M059J (cell line): ENCODE measurements around the gene PRR29. TPM values are rescaled to one million over a fixed set of nuclear protein-coding genes. Genes with fewer than 3 reads are reported as not detected.
A peak's percentile ranks its signal among the peaks of the same experiment; 100 is the strongest.
"Not testable (repeated sequence)": the region's sequence is repeated elsewhere in the genome, so short reads cannot be mapped to it uniquely, and the experiment has no call there.

ENCODE experiments used
- DNase-seq: peaks from one replicate; pipeline ENCODE4 v3.0.0-alpha.2; 2012; ENCODE audit warnings: low read depth
- total RNA-seq: library from RNA; depleted of rRNA; stranded (reverse); fragments of >200 nt; shearing (Covaris generic); gene quantifications from 2 replicates; pipeline ENCODE4 v1.2.3, GENCODE V29; 2014

Gene PRR29
- total RNA-seq, 1 experiment from 2014 or later, result 0.05 TPM

- peak; percentile 44 for DNase-seq
These were observed 11.6 kb downstream of the PRR29 start for GRCh38 chr17:64009571-64010402.

DNA sequence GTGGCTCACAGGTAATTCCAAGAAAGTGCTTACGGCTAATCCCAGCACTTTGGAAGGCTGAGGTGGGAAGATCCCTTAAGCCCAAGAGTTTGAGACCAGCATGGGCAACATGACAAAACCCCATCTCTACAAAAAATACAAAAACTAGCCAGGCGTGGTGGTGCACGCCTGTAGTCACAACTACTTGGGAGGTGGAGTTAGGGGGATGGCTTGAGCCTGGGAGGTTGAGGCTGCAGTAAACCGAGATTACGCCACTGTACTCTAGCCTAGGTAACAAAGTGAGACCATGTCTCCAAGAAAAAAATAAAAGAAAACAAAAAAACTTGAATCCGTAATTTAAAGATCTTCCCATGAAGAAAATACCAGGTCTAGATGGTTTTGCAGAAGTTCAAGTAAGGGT is 17.3 kb downstream of the PRR29 start:
- DNase-seq, result no peak

DNA sequence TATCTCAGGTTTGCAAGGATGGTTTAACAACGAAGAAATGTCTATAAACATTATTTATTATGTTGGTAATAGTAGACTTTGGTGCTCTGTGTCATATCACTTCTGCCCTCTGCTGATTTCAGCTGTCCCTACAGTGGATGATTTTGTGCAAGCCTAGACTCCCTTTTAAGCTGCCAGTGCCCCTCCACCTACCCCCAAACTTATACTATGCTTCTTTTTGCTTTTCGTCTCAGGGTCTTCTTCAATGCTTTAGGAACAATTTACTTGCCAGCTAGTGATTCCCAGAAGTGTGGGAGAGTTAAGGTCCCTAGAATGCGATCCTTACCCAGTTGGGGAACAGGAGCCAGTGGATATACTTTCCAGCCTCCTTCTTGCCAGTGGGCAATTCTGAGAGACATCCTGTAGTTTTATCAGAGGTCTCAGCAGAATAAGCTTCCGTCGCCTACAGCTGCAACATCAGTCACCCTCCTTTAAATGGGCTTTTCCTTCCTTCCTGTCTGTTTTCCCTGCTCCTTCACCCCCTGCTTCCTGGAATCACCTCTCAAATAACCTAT is 18.2 kb downstream of the PRR29 start:
- DNase-seq, result no peak

DNA sequence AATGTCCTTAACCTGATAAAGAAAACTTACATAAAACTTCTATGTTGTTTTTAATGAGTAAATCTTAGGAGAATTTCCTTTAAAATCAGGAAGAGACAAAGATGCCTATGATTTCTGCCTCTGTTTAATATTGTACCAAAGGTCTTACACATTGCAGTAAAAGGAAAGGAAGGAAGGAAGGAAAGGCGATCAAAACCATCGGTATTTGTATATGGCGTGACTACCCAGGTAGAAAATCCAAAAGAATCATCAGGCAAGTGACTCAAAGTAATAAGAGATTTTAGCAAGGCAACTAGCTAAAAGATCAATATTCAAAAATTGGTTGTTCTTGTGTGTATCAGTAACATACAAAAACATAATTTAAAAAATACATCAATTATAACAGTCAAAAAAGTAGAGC is 18.8 kb downstream of the PRR29 start:
- no peak for DNase-seq

DNA sequence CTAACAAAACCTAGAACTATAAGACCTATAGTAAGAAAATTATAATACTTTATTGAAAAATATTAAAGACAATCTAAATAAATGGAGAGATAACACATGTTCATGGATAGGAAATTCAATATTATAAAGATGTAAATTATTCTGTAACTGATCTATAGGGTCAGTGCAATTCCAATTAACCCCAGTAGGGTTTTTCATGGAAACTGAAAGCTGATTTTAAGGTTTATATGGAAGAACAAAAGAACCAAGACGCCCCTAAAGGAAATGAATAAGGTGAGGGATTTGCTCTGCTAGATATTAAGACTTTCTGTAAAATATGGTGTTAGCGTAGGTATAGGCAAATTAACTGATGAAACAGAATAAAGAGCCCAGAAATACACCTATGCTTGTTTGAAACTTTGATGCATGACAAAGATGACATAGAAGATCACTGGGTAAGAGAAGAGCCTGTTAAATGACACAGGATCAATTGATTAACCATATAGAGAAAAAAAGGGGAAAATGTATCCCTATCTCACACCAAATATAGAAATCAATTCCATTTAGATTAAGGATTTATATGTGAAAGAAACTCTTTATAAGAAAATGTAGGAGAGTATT is 19.3 kb downstream of the PRR29 start:
- DNase-seq, result no peak

GRCh38 chr17:64019551-64019961 is 21.4 kb downstream of the PRR29 start:
- DNase-seq, result not testable (repeated sequence)

GRCh38 chr17:64020056-64020766 is 22.1 kb downstream of the PRR29 start, which contains the start of gene ICAM2:
TSS of gene ICAM2 (minus strand) at chr17:64020633. CDS start at chr17:64006691, 13,942 bp downstream.
- no peak for DNase-seq

DNA sequence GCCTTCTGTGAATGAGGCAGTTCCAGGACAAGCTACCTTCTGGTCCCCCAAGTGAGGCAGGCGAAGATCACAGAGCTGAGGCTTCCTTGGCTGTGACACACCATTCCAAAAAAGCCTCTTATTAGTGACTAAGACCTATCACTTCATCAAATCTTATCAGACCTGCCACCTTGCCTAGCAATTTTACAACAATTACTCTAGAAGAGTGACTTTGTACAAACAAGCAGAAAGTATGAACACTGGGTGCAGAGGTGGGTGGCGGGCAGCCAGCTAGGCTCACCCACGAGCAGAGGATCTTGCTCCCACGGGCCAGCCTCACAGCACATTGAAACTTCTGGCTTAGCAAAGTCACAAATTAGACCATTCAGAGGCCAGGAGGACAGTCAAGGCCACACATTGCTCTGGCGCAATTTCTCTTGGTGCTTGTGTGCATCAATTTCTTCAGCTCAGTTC is 24.5 kb downstream of the PRR29 start:
- no peak for DNase-seq

DNA sequence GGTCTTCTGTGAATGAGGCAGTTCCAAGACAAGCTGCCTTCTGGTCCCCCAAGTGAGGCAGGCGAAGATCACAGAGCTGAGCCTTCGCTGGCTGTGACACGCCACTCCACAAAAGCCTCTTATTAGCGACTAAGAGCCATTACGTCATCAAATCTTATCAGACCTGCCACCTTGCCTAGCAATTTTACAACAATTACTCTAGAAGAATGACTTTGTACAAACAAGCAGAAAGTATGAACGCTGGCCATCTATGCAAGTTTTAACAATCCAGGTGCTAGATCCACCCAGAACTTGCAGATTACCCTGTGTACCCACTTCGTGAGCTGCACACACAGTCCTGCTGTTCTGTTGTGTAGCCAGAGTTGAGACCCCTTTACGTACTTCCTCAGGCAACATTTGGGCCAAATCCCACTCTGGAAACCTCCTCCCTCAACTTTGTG is 26.1 kb downstream of the PRR29 start:
- DNase-seq, result no peak

DNA sequence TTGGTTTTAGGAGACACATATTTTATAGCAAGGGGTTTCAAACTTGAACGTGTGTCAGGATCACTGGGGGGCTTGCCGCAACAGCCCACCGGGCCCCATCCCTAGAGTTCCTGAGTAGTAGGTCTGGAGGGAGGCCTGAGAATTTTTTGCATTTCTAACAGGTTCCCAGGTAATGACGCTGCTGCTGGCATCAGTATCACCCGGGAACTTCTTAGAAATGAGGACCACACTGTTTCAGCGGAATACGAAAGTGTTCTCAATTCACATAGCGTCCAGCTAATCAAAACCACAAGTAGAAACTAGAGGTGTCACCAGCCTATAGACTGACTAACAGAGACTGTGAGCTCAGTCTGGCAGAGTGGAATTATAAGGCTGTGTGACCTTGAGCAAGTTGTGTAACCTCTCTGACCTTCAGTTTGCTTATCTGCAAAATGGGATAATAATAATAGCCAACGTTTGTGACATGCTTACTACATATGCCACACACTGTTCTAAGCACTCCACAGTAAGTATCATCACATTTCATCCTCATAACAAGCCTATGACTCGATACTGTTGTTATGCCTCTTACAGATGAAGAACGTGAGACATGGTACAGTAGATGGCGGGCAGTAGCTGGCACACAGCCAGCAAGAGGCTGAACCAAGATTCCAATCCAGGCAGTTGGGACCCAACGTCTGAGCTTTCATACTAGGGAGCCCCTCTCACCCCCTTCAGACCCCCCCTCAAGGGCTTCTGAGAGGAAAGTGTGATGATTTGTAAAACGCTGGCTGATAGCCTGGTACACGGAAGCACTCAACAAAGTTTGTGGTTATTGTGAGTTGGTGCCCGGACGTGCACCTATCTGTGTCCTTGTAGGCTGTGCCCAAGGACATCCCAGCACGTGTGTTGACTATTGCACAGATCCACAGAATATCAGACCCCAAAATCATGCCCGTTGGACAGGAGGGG is 26.9 kb downstream of the PRR29 start:
- peak; percentile 36 for DNase-seq

GRCh38 chr17:64025732-64026294 is 27.7 kb downstream of the PRR29 start:
- DNase-seq, result peak; percentile 60

GRCh38 chr17:64028874-64029464 is 30.8 kb downstream of the PRR29 start:
- DNase-seq, result peak; percentile 53

DNA sequence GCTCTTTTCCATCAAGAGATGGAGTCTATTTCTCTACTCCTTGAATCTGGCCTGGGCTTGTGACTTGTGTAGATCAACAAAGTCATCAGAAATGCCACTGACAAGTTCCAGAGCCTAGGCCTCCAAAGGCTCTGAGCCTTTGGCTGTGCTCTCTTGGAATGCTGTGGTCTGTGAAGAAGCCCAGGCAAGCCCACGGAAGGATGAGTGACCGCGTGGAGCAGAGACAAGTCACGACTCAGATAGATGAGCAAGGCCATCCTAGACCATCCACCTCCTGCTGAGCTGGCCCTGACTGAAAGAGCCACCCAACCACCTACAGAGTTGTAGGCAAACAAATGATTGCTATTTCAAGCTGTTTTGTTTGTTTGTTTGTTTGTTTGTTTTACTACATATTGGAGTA is 33.9 kb downstream of the PRR29 start:
- no peak for DNase-seq

- DNase-seq, result peak; percentile 6
These were observed 38.2 kb downstream of the PRR29 start for GRCh38 chr17:64036198-64036922.

GRCh38 chr17:64037180-64037579 is 39.0 kb downstream of the PRR29 start:
- no peak for DNase-seq

DNA sequence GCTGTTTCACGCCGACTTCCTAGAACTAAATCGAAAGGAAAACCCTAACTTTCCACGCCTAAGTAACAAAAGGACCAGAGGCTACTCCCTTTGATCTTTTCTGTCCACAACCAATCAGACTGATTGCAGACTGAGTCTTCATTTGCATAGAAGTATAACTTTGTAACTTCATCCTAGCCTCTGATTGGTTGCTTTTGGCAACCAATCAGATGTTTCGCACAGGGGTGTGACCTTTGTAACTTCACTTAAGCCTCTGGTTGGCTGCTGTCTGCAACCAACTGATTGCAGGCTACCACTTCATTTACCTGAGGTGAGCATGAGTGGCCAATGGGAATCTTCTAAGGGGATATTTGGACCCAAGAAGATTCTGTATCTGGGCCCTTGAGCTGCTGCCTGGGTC is 39.7 kb downstream of the PRR29 start:
- DNase-seq, result no peak

DNA sequence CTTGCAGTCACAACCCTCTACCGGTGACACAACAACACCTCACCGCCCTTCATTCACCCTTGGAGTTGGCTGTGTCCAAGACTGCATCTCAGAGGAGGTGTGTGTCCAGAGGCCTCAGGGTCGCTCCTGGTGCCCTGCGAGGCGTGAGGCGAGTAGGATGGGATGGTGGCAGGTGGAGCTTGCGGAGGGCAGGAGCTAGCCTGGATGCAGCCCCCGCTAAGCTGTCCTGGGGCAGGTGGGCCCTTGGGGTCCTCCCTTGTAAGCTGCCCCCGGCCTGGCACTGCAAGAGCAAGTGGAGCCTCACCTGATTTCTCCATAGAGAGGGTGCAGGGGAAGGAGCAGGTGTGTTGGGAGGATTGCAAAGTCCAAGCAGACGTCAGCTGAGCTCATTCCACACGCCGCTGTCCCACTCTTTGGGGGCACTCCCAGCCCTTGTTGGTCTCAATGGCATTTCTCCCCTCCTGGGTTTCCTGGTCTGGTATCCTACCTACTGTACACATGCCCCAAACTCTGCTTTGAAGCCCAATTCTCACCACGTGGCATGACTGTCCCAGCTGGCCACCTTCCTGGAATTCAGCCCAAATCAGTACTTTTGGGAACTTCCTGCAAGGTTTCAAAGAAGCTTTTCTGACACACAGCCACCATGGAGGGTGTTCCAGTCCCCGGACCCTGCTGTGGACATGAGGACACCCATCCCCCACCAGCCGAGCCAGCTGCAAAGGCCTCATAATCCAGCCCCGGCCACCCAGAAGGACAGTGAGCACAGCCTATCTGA is 40.4 kb downstream of the PRR29 start:
- no peak for DNase-seq

GRCh38 chr17:64039106-64039400 is 40.9 kb downstream of the PRR29 start:
- DNase-seq, result no peak

DNA sequence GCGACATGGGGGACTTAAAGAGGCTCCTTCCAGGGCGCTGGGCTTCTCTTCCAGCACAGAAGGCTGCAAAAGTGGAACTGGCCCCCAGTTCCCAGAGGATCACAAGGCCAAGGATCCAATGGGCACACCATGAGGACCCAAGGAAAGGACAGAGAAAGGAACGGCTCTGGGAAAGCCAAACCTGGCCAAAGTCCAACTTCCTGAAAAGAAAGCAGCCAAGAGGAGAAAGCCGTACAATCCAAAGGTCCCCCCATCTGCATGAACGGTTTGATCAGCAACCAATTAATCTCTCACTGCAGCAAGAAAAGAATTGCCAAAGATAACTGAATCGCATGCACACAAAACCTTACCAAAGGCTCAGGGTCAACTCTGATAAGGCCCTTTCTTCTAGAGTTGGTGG is 42.1 kb downstream of the PRR29 start:
- no peak for DNase-seq
